Ovary (tissue), 9 donors: Measurements from ENCODE around the gene BAZ2B. TPM values are rescaled to one million over a fixed set of nuclear protein-coding genes. Genes with fewer than 3 reads are reported as not detected.

Source experiments
- DNase-seq, 5 donors: peaks; one replicate each; pipeline ENCODE4 v3.0.0-alpha.2; 2019 to 2020
- H3K27ac ChIP-seq, 2 donors: fragments of 200-600 bp; one replicate each; pipeline versions ENCODE4 v1.5.1 to v1.8.0; 2019 to 2022
- H3K27me3 ChIP-seq: fragments of 200-600 bp; one replicate; pipeline ENCODE4 v1.8.0; 2022
- H3K36me3 ChIP-seq: fragments of 200-600 bp; sonication (generic); one replicate; pipeline ENCODE4 v1.5.1; 2019
- H3K4me1 ChIP-seq: one replicate; pipeline ENCODE4 v1.8.1; 2013; ENCODE audit warnings: mild to moderate bottlenecking, moderate library complexity; ENCODE audit not compliant: insufficient read depth
- H3K4me3 ChIP-seq: fragments of 200-600 bp; sonication (generic); one replicate; pipeline ENCODE4 v1.5.1; 2017
- H3K9me3 ChIP-seq, 2 donors: fragments of 200-600 bp in 1 of 2; sonication (generic) in 1 of 2; one replicate each; pipeline versions ENCODE4 v1.5.1 to v1.8.1; 2013 to 2019; ENCODE audit warnings: mild to moderate bottlenecking in 1 of 2, moderate library complexity in 1 of 2
- CTCF ChIP-seq, 3 donors: fragments of 450-650 bp in 2 of 3; fragments of 200-600 bp in 1 of 3; IDR thresholded peaks; one replicate each; pipeline versions ENCODE4 v1.5.1 to v1.8.0; 2016 to 2022; ENCODE audit warnings: antibody characterized with exemption in 3 of 3, mild to moderate bottlenecking in 1 of 3
- EP300 ChIP-seq: sonication (generic); formaldehyde crosslinking; IDR thresholded peaks from one replicate; pipeline ENCODE4 v1.6.1; 2017; ENCODE audit warnings: antibody characterized with exemption
- POLR2A ChIP-seq: fragments of 450-650 bp; IDR thresholded peaks from one replicate; pipeline ENCODE4 v1.6.1; 2017; ENCODE audit warnings: antibody characterized with exemption, mild to moderate bottlenecking, moderate library complexity
- WGBS, 3 donors: extraction: QIAGEN DNeasy Blood & Tissue Kit in 1 of 3; methylation state at CpG; one replicate each; pipeline versions ENCODE4 v1.1.5 to v1.1.7; 2013 to 2017; 5-methylcytosine and 5-hydroxymethylcytosine counted together
- intact Hi-C, 4 donors: fragments of 100-400 bp; cut with DNase I; formaldehyde crosslinking; loops; one replicate each; pipeline versions ENCODE4 v1.11.0 to v1.15.1; 2022 to 2023
- polyA plus RNA-seq, 2 donors: library from polyadenylated mRNA; stranded (reverse); fragments of 200-250 nt in 1 of 2; fragments of 350-450 nt in 1 of 2; fragmentation: Illumina TruSeq in 1 of 2; extraction: RNeasy Lipid Tissue Mini Kit (QIAGEN cat#74804) in 1 of 2; gene quantifications; one replicate each; pipeline ENCODE4 v1.2.3, GENCODE V29; 2013 to 2014
- total RNA-seq, 7 donors: library from RNA; depleted of rRNA in 2 of 7; stranded (reverse); fragments of >200 nt in 2 of 7; fragmentation: NEBNext Ultra II Directional in 3 of 7; extraction: Animal tissue kit (Norgen Biotek cat#: 25700) in 3 of 7; gene quantifications; one replicate each; pipeline versions ENCODE4 v1.1.0 to v1.2.4, GENCODE V29; 2016 to 2023
- donor health status: DM: no; HTN: no; CAD: no; lungs with moderate emphysema.
- donor health status: DM: no; HTN: no; CAD: no.
- donor health status: Bipolar disorder and iron deficiency.
- donor health status: DM: yes; HTN: yes; CAD: no.
- donor health status: DM: no; HTN: no; CAD: no.
- donor health status: DM: yes; HTN: yes; CAD: no.

BAZ2B gene
- total and polyA plus RNA-seq, 9 donors, result 31.8 to 131 (median 99.4) TPM

- H3K27ac ChIP-seq, result no peak overlapping the region
- DNase-seq, result no peak
- TF ChIP-seq EP300 (no peak), POLR2A (no peak), CTCF (IDR thresholded peaks at IDR 0.05) (no peak)
- intact Hi-C loops, result no loop called here
- no peaks in the 10 kb centered on the region for H3K4me1 ChIP-seq
- no peaks in the 10 kb centered on the region for H3K36me3 ChIP-seq
- H3K27me3 ChIP-seq, result no peaks in the 10 kb centered on the region
- no peaks in the 10 kb centered on the region for H3K9me3 ChIP-seq
- H3K4me3 ChIP-seq, result no peak overlapping the region
Observed at GRCh38 chr2:159322419-159322818, 293.9 kb downstream of the BAZ2B start.

- H3K27ac ChIP-seq, result no peak overlapping the region
- TF ChIP-seq CTCF (IDR thresholded peaks at IDR 0.05), result no peak
- TF ChIP-seq EP300, result no peak
- TF ChIP-seq POLR2A, result no peak
- H3K36me3 ChIP-seq, result no peaks in the 10 kb centered on the region
- H3K4me3 ChIP-seq, result no peak overlapping the region
- 83 to 91% (median 86%) methylated on average over 3 of the region's 3 CpGs for WGBS, 3 donors
- H3K9me3 ChIP-seq, result no peaks in the 10 kb centered on the region
- H3K4me1 ChIP-seq, result no peaks in the 10 kb centered on the region
- DNase-seq, result no peak
- H3K27me3 ChIP-seq, result no peaks in the 10 kb centered on the region
- intact Hi-C loops, result no loop called here
Observed at GRCh38 chr2:159317392-159318088, 298.8 kb downstream of the BAZ2B start.

- no peak for DNase-seq
- Histone ChIP-seq H3K27me3 (no peaks in the 10 kb centered on the region), H3K4me1 (no peaks in the 10 kb centered on the region), H3K36me3 (no peaks in the 10 kb centered on the region), H3K9me3 (no peaks in the 10 kb centered on the region), H3K4me3 (no peak overlapping the region), H3K27ac (no peak overlapping the region)
- intact Hi-C loops, result no loop called here
- TF ChIP-seq POLR2A (no peak), EP300 (no peak), CTCF (IDR thresholded peaks at IDR 0.05) (no peak)
Observed at GRCh38 chr2:159307942-159308341, 308.4 kb downstream of the BAZ2B start.

- DNase-seq, result no peak
- Histone ChIP-seq H3K4me1 (no peaks in the 10 kb centered on the region), H3K9me3 (no peaks in the 10 kb centered on the region), H3K27ac (no peak overlapping the region), H3K36me3 (no peaks in the 10 kb centered on the region), H3K4me3 (no peak overlapping the region), H3K27me3 (no peaks in the 10 kb centered on the region)
- intact Hi-C loops, result no loop called here
- 75 to 86% (median 82%) methylated on average over 3 of the region's 3 CpGs for WGBS, 3 donors
- TF ChIP-seq EP300 (no peak), POLR2A (no peak), CTCF (IDR thresholded peaks at IDR 0.05) (no peak)
Observed at GRCh38 chr2:159300586-159300985, 315.8 kb downstream of the BAZ2B start.
